Stomach (tissue), 4 donors: ENCODE measurements around the gene DNAAF3.

Experiments
- EP300 ChIP-seq: sonication (generic); formaldehyde crosslinking; IDR thresholded peaks from one replicate; pipeline ENCODE4 v1.6.1; 2017; ENCODE audit warnings: antibody characterized with exemption
- POLR2A ChIP-seq, 4 donors: fragments of 450-650 bp; IDR thresholded peaks; one replicate each; pipeline ENCODE4 v1.6.1; 2016; ENCODE audit warnings: antibody characterized with exemption in 4 of 4, control low read depth in 2 of 4, mild to moderate bottlenecking in 1 of 4, moderate library complexity in 1 of 4
- POLR2AphosphoS5 ChIP-seq, 3 donors: sonication (generic); formaldehyde crosslinking; IDR thresholded peaks; one replicate each; pipeline ENCODE4 v1.6.1; 2016; ENCODE audit warnings: antibody characterized with exemption in 3 of 3
- TF ChIP-seq, protein P1 (sequence below), 7 experiments: fragments of 450-650 bp in 4 of 7; fragments of 200-600 bp in 3 of 7; sonication (generic) in 3 of 7; IDR thresholded peaks; one replicate each; pipeline ENCODE4 v1.5.1; 2016 to 2019; ENCODE audit warnings: antibody characterized with exemption in 7 of 7, control low read depth in 2 of 7, mild to moderate bottlenecking in 1 of 7

DNA sequence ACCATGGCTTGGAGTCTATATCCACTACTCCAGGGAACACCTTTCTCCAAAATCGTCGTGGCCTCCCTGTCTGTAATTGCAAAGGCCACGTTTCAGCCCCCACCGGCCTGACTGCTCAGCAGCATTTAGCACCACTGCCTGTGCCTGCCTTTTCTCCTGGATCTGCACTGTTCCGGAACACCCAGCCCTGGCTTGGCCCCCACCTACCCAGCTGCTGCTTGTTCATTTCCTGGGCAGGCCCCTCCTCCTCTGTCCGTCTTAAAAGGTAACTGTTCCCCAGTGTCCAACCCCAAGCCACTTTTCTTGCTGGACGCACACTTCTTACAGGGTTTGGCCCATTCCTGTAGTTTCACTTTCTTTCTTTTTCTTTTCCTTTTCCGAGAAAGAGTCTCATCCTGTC is 22.2 kb upstream of the DNAAF3 start:
- TF ChIP-seq, protein P1, sequence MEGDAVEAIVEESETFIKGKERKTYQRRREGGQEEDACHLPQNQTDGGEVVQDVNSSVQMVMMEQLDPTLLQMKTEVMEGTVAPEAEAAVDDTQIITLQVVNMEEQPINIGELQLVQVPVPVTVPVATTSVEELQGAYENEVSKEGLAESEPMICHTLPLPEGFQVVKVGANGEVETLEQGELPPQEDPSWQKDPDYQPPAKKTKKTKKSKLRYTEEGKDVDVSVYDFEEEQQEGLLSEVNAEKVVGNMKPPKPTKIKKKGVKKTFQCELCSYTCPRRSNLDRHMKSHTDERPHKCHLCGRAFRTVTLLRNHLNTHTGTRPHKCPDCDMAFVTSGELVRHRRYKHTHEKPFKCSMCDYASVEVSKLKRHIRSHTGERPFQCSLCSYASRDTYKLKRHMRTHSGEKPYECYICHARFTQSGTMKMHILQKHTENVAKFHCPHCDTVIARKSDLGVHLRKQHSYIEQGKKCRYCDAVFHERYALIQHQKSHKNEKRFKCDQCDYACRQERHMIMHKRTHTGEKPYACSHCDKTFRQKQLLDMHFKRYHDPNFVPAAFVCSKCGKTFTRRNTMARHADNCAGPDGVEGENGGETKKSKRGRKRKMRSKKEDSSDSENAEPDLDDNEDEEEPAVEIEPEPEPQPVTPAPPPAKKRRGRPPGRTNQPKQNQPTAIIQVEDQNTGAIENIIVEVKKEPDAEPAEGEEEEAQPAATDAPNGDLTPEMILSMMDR (IDR thresholded peaks at IDR 0.05), result no peak
- TF ChIP-seq POLR2AphosphoS5 (IDR thresholded peaks at IDR 0.05), result no peak
- no peak for TF ChIP-seq POLR2A (IDR thresholded peaks at IDR 0.05)
- TF ChIP-seq EP300, result no peak
